Stimulated activated CD4-positive, alpha-beta T cell treated with anti-CD3 and anti-CD28 coated beads, TNF-alpha, amount 100 ng/mL, for 48 hours (primary cell): Measurements from ENCODE around the gene ZC3H12D.
"Not testable (repeated sequence)": the region's sequence is repeated elsewhere in the genome, so short reads cannot be mapped to it uniquely, and the experiment has no call there.

Source experiments
- DNase-seq, 3 donors: peaks; one replicate each; pipeline ENCODE4 v3.0.0-alpha.2; 2020; ENCODE audit warnings: low read depth in 3 of 3

Gene ZC3H12D

DNA sequence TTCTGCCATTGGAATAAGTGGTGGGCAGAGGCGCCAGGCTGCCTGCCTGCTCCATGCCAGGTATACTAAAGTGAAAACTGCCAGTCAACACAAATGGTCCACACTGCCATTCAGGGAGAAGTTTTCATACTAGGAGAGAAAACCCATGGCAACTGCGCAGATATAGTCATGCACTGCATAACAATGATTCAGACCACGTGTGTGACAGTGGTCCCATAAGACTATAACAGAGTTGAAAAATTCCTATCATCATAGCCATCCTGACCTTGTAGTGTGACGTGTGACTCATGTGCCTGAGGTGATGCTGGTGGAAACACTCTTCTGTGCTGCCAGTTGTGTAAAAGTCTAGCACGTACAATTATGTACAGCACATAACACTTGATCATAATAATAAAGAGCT is 25.1 kb downstream of the ZC3H12D start:
- DNase-seq, result no peak

DNA sequence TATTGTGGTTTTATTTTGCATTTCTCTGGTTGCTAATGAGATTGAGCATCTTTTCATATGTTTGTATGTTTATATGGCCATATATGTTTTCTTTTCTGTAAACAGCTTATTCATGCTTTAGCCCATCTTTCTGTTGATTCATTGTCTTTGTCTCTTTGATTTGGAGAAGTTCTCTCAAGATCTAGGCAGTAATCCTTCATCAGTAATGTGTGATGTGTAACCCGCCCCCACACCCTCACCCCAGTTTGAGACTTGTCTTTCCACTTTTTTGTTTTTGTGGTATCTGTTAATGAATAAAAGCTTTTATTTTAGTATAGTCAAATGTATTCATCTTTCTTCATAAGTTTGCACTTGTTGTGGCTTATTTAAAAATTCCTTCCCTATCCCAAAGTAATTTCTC is 26.0 kb downstream of the ZC3H12D start:
- DNase-seq, result no peak

DNA sequence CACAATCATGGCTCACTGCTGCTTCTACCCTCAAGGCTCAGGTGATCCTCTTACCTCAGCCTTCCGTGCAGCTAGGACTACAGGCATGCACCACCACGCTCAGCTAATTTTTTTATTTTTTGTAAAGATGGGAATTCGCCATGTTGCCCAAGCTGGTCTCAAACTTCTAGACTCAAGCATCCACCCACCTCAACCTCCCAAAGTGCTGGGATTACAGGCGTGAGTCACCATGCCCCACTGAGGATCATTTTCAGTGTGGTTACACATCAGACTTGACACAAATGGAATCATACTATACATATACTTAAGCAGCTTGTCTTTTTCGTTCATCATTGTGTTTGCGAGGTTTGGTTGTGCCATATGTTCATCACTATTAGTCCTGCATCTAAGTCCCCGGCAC is 26.6 kb downstream of the ZC3H12D start:
- no peak for DNase-seq

DNA sequence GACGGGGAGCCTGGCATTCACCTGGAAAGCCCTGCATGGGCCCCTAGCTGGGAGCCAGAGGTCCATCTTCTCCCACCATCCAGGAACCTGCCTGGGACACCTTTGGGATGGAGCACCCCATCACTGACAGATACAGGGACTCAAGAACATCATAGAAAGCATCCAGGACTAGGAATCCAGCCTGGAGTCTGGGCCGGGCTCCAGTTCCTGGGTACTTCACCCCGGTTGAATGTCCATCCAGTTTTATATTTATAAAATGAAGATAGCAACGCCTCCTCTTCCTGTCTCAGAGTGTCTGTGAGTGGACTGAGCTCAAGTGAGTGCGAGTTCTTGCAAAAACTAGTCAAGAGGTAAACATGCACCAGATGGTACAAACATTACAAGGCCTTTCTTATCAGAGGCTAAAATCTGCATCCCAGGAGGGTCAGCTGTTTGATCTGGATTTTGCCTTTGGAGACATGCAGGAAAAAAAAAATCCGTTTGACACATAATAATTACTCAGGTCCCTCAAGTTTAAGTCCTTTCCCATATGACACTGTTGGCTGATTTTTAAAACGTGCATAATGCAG is 27.4 kb downstream of the ZC3H12D start:
- DNase-seq, result no peak

DNA sequence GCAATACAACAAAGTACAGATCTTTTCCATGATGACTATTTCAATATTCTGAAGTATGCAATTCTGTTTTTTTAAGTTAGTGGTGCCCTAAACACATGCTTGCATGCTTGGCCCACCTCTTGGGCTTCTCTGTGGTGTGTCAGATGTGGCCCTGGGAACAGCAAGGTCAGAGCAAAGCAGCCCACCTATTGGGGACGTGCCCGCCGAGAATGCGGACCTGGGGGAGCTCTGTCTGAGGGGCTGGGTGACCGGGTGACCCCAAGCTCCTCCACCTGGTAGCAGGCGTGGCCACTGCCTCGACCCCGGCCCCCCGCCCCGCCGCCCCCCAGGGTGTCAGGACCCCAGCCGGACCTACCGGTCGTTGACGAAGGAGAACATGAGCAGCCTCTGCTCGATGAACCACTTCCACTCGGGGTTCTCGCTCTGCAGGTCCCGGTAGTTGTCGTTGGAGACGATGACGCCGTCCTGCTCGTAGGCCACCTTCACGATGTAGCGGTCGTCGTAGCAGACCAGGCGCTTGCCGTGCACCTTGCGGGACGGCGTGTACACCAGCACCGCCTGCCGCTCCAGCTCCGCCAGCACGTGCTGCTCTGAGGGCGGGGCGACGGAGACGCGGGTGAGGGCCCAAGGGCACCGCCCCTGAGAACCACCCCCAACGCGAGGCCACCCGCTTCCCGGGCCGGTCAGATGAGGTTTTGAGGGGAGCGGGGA is 28.3 kb downstream of the ZC3H12D start:
- no peak for DNase-seq

DNA sequence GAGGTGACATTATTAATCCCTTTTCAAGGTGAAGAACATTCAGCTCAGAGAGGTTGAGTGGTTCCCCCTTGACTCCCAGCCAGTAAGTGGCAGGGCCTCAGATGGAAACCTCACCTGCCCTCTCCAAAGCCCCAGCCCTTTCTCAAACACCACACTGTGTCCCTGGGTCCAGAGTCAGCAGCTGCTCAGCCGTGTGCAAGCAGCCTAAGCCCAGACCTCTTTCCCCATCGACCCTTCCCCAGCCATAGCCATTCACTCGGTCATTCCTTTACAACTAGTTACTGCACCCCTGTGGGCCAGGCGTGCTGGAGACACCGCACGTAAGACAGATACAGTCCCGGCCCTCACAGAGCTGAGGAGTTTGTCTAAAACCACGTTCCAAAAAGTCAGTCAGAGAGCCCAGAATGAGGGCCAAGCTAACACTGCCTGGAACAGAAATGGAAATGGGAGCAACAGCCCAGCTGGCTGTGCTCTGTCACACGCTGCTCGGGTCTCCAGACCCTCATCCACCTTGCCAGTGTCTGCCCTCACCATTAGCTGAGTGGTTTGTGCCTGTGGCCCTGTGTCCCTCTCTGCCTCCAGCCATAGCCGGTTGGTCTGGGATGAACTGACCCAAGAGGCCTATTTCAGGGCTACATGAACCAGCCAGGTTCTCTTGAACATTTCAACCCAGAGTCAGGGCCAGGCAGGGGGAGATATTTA is 29.6 kb downstream of the ZC3H12D start:
- DNase-seq, result no peak

DNA sequence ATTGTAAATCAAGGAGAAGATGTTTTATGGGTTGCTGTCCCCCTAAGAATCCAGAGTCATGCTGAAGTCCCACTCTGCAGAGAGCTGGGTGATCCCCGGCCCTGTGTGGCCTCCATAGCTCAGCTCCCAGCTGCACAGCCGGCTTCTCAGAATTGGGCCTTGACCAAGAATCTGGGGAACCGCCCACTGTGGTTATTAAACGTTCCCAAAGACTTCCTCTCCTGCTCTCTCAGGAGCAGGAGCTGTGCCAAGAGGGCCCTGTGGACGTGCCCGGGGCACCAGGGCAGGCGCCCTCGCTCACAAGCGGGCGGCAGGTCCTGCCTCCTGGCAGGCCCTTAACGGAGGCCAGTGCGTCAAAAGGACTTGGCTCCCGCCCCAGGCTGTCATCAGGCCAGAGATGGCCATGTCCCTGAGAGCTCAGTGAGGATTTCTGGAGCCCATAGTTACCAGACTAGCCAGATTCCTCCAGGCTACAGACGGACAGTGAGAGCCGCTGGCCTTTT is 30.4 kb downstream of the ZC3H12D start:
- DNase-seq, result no peak

DNA sequence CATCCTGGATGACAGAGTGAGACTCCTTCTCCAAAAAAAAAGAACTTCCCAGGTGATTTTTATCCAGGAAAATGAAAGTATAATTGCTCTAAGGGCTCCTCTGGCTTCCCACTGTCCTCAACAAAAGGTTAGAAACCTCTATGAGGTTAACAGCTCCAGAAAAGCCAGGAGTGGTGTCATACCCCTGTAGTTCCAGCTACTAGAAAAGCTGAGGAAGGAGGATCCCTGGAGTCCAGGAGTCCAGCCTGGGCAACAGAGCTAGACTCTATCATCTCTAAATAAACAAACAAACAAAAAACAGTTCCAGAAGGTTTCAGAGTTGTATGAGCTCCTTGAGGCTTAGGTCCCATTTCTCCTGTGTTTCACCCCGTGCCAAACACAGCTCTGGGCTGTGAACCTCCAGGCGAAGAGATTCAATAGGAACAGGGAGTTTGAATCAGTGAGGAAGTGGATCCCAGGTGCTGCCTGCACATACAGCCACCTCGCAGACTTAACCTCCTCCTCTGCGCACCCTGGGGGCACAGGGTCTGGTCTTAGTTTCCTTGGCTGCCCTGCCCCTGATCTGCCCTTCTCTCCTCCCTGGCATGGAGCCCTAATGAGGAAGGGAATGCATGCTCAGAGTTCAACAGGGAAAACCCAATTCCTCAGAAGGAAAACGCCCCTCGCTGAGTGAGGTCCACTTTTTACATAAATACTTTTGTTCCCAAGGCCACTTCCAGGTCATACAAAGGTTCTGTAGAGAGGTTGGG is 31.0 kb downstream of the ZC3H12D start:
- DNase-seq, result no peak

DNA sequence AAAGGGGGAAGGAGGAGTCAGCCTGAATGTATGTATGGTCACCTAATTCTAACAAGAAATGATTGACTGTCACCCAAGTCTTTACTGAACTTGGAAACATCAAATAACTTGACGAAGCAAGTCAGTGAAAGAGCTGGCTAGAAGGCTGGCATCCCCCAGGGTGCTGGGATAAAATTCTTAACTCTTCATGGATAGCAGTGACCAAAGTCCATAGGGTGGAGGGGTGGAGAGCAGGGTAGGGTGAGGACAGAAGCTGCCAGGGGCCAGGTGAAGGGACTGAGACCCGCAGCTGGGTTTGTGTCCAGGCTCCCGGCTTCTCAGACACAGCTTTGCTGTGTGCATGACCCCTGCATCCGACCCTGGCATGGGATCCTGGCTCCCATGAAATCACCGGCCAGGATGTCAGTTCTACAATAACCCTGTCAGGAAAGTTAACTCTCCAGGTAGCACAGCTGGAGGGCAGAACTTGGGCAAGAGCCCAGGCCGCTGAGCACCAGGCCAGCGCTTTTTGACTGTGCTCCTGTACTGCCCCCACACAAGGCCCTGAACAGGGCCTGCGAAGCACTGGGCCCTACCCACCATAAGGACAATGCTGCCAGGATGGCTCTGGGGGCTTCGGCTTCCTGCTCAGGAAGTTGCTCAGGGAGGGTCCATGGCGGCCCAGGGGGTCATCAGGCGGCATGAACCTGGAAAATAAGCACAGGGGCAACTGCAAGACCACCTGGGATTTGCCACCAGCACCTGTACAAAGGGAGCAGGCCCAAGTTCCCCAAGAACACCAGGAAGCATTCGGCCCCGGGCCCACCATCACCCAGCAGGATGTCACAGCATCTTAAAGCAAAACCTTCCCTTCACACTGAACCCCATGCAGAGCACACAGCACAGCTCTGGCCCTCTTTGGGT is 32.5 kb downstream of the ZC3H12D start:
- no peak for DNase-seq

DNA sequence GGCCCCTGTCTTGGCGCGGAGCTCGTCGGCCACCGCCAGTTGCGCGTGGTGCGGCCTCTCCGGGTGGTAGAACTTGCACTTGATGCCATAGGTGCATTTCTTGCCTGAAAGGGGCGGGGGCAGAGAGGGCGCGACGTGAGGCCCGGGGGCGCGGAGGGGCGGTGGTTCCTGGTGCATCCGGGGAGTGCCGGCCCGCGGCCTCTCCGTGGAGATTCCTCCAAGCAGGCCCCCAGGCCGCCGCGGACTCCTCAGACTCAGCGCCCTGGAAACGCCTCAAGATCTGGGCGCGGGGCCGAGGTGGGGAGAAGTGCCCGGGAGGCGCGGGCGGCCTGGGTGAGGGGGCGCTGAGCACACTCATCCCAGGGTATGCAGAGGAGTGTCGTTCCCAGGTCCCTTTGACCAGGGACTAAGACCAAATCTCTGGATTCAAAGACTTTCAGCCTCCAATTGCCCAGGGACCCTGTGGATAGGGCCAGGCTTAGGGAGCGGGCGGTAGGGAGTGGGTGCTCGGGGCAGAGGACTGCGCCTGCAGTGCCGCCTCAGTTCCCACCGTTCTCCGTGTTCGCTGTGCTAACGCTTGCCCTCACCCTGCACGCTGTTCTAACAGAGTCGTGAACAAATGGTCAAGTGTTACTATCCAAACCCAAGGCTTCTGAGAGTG is 33.3 kb downstream of the ZC3H12D start:
- DNase-seq, result no peak

DNA sequence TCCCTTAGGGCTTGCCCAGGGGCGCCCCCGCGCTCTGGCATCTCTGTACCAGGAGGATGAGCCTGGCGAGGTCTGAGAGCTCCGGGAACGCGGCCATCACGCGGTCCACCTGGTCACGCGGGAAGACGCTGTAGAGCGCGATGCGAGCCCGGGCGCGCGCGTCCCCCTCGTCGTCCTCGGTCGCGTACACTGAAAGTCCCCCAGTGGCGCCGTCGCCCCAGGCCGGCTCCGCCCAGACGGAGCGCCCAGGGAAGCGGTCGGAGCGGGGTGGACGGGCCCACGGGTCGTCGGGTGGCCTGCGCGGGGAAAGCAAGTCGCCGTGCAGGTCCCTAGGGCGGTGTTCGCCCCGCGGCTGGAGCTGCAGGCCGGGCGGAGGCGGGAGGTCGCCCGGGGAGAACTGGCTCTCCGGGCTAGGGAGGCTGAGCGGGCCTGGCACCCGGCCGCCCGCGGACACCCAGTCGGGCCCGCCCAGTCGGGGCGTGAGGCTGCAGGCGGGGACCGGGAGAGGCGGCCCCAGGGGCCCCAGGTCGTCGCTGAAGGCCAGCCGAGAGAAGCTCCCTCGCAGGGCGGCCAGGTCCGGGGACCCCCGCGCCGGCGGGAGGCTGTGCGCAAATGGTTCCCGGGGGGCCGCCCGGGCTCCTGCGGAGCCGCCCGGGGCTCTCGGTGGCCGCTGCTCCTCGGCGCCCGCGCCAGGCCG is 34.0 kb downstream of the ZC3H12D start:
- no peak for DNase-seq

DNA sequence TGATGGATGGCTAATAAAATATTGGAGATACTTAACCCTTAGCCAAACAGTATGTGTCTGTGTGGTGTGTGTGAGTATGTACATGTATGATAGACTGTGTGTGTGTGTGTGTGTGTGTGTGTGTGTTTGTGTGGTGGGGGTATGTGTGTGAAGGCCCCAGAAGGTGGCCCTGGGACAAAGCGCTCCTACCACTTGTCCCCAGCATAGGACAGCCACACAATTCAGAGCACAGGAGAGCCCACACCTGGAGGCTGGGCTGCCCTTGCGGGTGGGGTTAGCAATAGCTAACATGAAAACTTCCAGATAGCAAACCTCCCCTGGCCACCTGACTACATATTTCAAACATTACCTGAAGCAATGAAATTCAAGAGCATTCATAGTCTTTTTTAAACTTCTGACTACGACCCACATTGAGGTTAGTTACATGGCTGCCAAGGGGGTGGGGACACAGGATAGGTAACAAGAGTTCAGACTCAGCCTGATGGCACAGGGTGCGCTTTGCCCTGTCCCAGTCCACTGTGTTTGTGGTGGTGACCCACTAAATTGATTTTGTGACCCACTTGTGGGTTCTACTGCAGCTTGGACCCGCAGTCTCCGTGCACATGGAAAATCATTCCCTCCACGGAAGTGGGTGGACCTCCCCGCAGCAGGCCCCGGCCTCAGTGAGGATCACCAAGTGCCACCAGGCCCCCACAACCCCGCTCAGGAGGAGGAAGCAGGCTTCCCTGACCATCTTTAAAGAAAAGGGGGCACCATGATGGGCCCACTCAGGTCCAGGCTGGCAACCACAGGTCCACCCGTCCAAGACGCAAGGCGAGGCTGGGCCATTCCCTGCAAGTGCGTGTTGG is 34.8 kb downstream of the ZC3H12D start:
- DNase-seq, result no peak

DNA sequence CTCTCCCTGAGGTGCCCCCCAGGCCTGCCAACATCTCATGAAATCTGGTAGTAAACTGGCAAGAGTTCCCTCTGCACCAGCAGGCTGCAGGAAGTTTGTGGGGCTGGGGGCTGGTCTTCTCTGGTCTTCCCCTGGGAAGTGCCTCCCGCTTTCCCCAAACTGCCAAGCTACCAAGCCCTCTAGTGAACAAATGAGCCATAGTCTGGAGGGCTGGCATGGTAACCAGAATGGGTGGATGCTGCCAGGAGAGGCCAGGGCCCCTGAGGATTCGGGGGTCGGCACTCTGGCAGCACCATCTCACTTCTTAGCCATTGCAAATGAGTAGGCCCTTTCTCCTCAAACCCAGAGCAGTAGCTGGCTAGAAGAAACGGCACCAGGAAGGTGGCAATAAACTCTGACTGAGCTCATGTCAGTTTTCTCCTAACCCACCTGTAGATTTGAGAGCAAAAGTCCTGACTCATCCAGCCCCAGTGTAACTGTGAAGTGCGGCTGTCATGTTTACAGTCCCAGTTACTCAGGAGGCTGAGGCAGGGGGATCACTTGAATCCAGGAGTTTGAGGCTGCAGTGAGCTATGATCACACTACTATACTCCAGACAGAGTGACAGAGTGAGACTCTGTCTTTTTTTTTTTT is 35.9 kb downstream of the ZC3H12D start:
- no peak for DNase-seq

DNA sequence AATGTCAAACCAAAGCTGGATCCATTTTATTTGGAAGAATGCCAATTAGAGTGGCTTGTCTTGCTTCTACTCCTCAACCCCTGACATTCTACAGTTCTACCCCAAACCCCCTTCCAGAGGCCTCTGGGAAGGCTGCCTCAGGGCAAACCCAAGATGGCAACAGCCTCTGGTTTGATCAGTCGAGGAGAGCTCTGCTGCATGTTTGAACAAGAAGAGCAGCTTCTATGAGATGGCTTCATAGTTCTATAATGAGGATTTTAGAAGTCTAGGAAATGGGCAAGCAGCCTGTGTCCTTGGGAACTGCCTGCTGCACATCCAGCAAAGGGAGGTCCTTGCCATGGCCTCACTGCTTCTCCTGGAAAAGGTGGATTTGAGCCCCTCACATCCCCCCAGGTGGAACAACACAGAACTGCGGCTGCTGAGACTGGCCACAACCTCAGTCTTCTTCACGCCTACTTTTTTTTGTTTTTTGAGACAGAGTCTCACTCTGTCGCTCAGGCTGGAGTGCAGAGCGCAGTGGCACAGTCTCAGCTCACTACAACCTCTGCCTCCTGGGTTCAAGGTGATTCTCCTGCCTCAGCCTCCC is 37.9 kb downstream of the ZC3H12D start:
- DNase-seq, result no peak

DNA sequence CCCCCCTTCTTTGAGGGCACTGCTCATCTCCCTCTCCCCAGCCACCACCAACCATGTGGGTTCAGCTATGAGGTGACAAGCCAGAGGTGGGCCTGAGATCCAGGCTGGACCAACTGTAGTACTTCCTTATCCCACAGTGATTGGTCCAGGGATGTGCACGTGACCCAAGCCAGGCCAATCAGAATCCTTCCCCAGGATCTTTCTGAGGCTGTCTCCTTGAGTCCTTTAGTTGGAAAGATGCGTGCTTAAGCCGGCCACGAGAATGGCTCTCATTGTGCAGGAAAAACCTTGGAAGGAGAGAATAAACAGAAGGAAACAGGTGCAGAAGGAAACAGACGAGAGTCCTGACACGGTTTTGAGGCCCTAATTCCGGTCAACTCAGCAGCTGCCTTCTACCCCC is 39.2 kb downstream of the ZC3H12D start:
- no peak for DNase-seq

DNA sequence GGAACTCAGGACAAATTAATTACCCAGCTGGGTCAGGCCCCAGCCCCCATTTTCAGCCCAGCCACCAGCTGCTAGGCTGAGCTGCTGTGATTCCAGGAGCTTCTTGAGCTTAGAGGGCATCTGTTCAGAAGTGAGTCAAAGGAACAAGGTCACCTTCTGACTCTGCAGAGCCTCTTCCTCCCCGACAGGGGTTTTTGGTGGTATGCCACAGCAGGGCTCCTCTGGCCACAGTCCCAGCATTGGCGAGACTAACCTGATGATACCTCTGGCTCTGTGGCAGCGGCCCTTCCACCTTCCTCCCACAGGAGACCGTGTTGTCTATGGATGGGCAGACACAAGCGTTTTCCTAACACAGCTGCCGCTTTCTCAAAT is 39.7 kb downstream of the ZC3H12D start:
- no peak for DNase-seq

DNA sequence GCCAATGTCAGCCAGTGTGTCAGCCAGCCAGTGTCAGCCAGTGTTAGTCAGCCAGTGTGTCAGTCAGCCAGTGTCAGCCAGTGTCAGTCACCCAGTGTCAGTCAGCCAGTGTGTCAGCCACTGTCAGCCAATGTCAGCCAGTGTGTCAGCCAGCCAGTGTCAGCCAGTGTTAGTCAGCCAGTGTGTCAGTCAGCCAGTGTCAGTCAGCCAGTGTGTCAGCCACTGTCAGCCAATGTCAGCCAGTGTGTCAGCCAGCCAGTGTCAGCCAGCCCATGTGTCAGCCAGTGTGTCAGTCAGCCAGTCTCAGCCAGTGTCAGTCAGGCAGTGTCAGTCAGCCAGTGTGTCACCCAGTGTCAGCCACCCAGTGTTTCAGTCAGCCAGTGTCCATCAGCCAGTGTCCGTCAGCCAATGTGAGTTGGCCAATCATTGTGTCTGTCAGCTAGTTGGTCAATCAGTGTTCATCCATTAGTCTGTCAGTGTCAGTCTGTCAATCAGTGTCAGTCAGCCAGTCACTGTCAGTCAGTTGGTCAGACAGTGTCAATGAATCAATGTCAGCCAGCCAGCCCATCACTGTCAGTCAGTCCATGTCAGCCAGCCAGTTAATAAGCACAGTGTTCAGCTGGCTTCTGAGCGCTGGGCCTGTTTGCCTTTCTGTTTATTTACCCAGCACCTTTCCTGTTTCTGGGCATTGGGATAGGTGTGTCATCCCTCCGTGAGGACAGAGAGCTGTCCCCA is 40.3 kb downstream of the ZC3H12D start:
- DNase-seq, result not testable (repeated sequence)
